C4-2B (cell line): ENCODE results near the gene QSOX2.

ENCODE experiments used
- H3K27ac ChIP-seq: fragments of 450-650 bp; 2 replicates; pipeline ENCODE4 v1.5.1; 2017
- CTCF ChIP-seq: fragments of 450-650 bp; conservative IDR thresholded peaks from 2 replicates; pipeline ENCODE4 v1.5.1; 2017; ENCODE audit warnings: mild to moderate bottlenecking
- ZFX ChIP-seq: fragments of 450-650 bp; IDR thresholded peaks from 2 replicates; pipeline ENCODE4 v1.6.1; 2017

The QSOX2 gene

GRCh38 chr9:136209232-136209631 lies 36.4 kb downstream of the QSOX2 start:
- TF ChIP-seq CTCF: no peak
- TF ChIP-seq ZFX: no peak
- H3K27ac ChIP-seq: no peak overlapping the region

DNA sequence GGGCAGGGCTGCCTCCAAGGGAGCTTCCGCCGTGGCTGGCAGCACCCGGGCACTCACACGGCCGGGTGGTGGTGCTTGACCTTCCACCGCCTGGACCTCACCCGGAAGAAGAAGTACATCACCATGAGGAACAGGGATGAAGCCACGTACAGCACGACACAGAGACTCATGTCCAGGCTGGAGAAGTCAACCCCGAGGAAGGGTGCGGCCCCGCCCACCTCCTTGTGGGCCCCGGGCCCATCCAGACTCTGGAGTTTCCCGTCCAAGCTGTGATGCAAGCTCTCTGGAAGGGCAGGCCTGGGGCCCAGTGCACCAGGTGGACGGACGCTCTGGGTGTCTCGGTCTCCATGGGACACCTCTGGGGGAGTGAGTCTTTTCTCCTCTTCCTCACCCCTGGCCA lies 36.9 kb downstream of the QSOX2 start:
- H3K27ac ChIP-seq: no peak overlapping the region
- no peak for TF ChIP-seq CTCF
- TF ChIP-seq ZFX: no peak

GRCh38 chr9:136207616-136208015 lies 38.0 kb downstream of the QSOX2 start:
- TF ChIP-seq ZFX (no peak), CTCF (no peak)
- H3K27ac ChIP-seq: no peak overlapping the region

DNA sequence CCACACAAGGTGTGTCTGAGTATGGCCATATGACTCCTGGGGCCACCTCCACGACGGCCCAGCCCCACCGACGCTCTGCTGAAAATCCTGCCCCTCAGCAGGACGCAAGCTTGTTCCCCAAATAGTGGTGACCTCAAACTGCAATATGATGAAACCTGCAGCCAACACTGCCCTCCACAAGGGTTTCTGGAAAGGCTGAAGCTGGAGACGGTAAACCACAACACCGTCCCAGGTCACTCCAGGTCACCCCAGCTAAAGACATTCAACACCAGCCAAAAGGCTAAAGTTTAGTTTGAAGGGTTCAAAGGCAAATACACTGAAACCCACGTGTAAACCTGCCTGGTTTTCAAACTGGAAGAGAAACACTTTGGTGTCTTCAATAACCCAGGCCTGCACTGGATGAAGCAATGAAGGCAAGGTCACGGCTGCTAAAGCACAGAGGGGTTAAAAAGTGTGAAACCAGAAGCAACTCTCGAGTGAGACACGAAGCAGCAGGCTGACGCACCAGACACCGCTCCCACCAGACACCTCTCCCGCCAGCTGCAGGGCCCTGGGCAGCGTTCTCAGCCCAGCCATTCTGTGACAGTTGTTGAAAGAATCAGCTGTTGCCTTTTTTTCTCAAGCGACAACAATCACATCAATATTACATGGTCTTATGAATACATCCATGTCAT lies 38.9 kb downstream of the QSOX2 start:
- TF ChIP-seq ZFX: no peak
- H3K27ac ChIP-seq: no peak overlapping the region

GRCh38 chr9:136205707-136205992 lies 40.0 kb downstream of the QSOX2 start:
- TF ChIP-seq ZFX: no peak
- TF ChIP-seq CTCF: no peak
- no peak overlapping the region for H3K27ac ChIP-seq

GRCh38 chr9:136204838-136205706 lies 40.5 kb downstream of the QSOX2 start, which contains the start of gene LHX3:
TSS of gene LHX3 (minus strand) at chr9:136205128. CDS start at chr9:136205012, 116 bp downstream.
- H3K27ac ChIP-seq: no peak within 1 kb of the TSS
- TF ChIP-seq ZFX (no peak), CTCF (no peak)

GRCh38 chr9:136204145-136204805 lies 41.3 kb downstream of the QSOX2 start:
- no peak overlapping the region for H3K27ac ChIP-seq
- TF ChIP-seq CTCF: no peak
- TF ChIP-seq ZFX: no peak
